Immature natural killer cell (primary cell): ENCODE data around the gene MBNL1. TPM values are rescaled to one million over a fixed set of nuclear protein-coding genes. Genes with fewer than 3 reads are reported as not detected.

Experiments used
- DNase-seq, 3 donors: peaks; one replicate each; pipeline ENCODE4 v3.0.0; 2022; ENCODE audit warnings: mixed read lengths in 1 of 3
- H3K27ac Mint-ChIP-seq, 6 donors: one replicate each; pipeline ENCODE4 v1.8.0; 2020; ENCODE audit warnings: mixed read lengths in 6 of 6, mild to moderate bottlenecking in 5 of 6, inconsistent platforms in 4 of 6, moderate library complexity in 3 of 6
- H3K27me3 Mint-ChIP-seq, 3 donors: one replicate each; pipeline ENCODE4 v1.8.0; 2020 to 2021; ENCODE audit warnings: low read depth in 3 of 3, mild to moderate bottlenecking in 3 of 3, mixed read lengths in 3 of 3, moderate library complexity in 3 of 3, inconsistent platforms in 1 of 3
- H3K36me3 Mint-ChIP-seq, 3 donors: one replicate each; pipeline ENCODE4 v1.8.0; 2020; ENCODE audit warnings: mixed read lengths in 3 of 3, inconsistent platforms in 2 of 3, mild to moderate bottlenecking in 2 of 3
- H3K4me1 Mint-ChIP-seq, 2 donors: one replicate each; pipeline ENCODE4 v1.8.0; 2020; ENCODE audit warnings: inconsistent platforms in 2 of 2, mild to moderate bottlenecking in 2 of 2, mixed read lengths in 2 of 2, moderate library complexity in 1 of 2
- H3K4me3 Mint-ChIP-seq, 5 donors: one replicate each; pipeline ENCODE4 v1.8.0; 2020; ENCODE audit warnings: mild to moderate bottlenecking in 5 of 5, mixed read lengths in 5 of 5, inconsistent platforms in 3 of 5, moderate library complexity in 3 of 5
- H3K9me3 Mint-ChIP-seq, 6 donors: one replicate each; pipeline ENCODE4 v1.8.0; 2020; ENCODE audit warnings: mild to moderate bottlenecking in 6 of 6, mixed read lengths in 6 of 6, inconsistent platforms in 4 of 6, moderate library complexity in 3 of 6
- polyA plus RNA-seq, 3 donors: library from polyadenylated mRNA; unstranded; fragments of 300-500 nt; fragmentation: Illumina TruSeq; gene quantifications; one replicate each; pipeline ENCODE4 v1.2.3, GENCODE V29; 2021

The MBNL1 gene, protein sequence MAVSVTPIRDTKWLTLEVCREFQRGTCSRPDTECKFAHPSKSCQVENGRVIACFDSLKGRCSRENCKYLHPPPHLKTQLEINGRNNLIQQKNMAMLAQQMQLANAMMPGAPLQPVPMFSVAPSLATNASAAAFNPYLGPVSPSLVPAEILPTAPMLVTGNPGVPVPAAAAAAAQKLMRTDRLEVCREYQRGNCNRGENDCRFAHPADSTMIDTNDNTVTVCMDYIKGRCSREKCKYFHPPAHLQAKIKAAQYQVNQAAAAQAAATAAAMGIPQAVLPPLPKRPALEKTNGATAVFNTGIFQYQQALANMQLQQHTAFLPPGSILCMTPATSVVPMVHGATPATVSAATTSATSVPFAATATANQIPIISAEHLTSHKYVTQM
- 100 to 1,000 TPM; 270 to 399 (median 286) TPM for polyA plus RNA-seq

GRCh38 chr3:152268555-152269055 is at the start of gene MBNL1:
TSS of gene MBNL1 (plus strand) at chr3:152268929. CDS start at chr3:152300194, 31,265 bp downstream.
- Mint-ChIP-seq H3K27me3 (peaks cover 9 to 31% (median 23%) of the 10 kb centered on the region in 3 donors), H3K27ac (peak within 1 kb of the TSS; percentile 86 to 98 (median 96)), H3K4me1 (peaks cover 67 to 82% of the 10 kb centered on the region in 2 donors), H3K9me3 (no peaks in the 10 kb centered on the region), H3K36me3 (peaks cover 6 to 11% (median 6%) of the 10 kb centered on the region in 3 donors), H3K4me3 (peak within 1 kb of the TSS; percentile 92 to 99 (median 98))
- DNase-seq = peak; percentile 84 to 86 (median 85)

DNA sequence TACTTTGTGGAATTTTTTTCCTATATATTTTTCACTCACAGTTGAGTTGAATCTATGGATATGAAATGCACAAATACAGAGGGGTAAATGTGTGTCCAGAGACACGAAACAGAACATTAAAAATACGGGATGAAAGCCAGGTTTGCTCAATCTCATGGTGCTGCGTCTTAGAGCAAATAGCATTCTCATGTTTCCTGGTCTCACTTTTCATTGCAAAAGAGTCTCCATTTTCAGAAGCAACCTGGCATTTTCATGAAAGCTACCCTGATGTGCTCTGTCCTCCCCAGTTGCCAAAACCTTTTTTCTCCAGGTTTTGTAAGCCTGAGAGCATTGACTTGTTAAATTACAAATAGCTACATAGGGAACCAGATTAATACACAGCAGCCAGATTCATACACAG is 49.5 kb upstream of the MBNL1 start:
- no peak for DNase-seq
- Mint-ChIP-seq H3K9me3 (peaks cover 0 to 3% (median 0%) of the 10 kb centered on the region in 6 donors), H3K36me3 (no peaks in the 10 kb centered on the region), H3K4me3 (no peak overlapping the region), H3K4me1 (peaks cover 19 to 20% of the 10 kb centered on the region in 2 donors), H3K27me3 (peaks cover 0 to 3% (median 0%) of the 10 kb centered on the region in 3 donors), H3K27ac (no peak overlapping the region)

DNA sequence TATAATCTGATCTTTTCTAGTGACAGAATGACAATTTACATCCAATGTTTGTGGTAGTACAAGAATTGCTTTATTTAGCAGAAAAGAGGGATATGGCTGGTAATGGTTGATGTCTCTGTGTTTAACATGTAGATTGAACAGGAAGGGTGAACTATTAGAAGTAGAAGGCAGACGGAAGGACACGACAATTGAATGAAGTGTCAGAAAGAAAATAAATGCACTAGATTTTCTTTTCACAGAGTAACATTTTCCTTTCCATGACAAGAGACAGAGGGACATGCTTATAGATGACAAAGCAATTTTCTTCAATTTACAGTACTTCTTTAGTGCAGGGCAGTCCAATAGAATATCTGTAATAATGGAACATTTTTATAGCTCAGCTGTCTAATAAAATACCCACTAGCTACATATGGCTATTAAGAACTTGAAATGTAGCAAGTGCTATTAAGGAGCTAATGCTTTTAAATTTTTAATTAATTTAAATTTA is 48.9 kb upstream of the MBNL1 start:
- no peak for DNase-seq
- H3K27ac Mint-ChIP-seq = no peak overlapping the region
- H3K4me1 Mint-ChIP-seq = peaks cover 19 to 21% of the 10 kb centered on the region in 2 donors
- peaks cover 0 to 3% (median 0%) of the 10 kb centered on the region in 3 donors for H3K27me3 Mint-ChIP-seq
- no peak overlapping the region for H3K4me3 Mint-ChIP-seq
- H3K9me3 Mint-ChIP-seq = peaks cover 0 to 3% (median 0%) of the 10 kb centered on the region in 6 donors
- H3K36me3 Mint-ChIP-seq = no peaks in the 10 kb centered on the region

DNA sequence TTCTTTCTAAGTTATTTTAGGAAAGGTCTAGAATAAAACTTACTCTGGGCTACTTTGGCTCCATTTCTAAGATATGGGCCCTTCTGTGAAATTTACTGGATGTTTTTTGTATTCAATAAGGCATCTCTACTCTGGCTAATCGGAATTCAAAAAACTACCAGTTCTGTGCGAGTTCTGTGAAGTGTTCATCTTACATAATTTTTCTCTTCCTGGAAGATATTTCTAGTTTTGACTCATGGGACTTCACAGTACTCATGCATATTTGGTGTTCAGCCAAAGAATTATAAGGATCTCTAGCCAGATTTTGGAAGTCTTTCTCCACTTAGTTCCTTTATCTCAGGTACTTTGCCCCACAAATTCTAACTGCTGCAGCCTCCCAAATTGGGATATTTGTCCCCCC is 46.4 kb upstream of the MBNL1 start:
- Mint-ChIP-seq H3K4me3 (no peak overlapping the region), H3K36me3 (no peaks in the 10 kb centered on the region), H3K27ac (no peak overlapping the region), H3K27me3 (peaks cover 0 to 2% (median 0%) of the 10 kb centered on the region in 3 donors), H3K4me1 (peaks cover 21 to 27% of the 10 kb centered on the region in 2 donors), H3K9me3 (peaks cover 0 to 3% (median 0%) of the 10 kb centered on the region in 6 donors)
- no peak for DNase-seq

DNA sequence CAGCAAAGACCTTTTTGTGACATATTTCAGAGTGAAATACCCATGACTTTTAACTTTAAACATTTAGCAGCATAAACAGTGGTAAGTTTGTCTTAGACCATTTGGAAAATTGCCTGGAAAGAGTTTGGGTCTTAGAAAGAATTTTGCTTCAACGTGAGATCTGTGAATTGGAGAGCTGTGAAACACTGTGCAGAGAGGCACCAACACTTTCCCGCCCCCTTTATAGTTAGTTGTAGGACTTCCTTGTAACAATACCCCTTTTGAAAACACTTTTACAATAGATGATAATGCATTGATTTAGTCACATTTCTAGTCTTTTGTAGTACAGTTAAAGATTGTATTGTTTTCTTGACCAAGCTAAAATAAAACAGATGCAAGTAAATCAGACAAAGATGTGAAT is 43.5 kb upstream of the MBNL1 start:
- DNase-seq = no peak
- Mint-ChIP-seq H3K4me3 (no peak overlapping the region), H3K9me3 (no peaks in the 10 kb centered on the region), H3K4me1 (peaks cover 10 to 16% of the 10 kb centered on the region in 2 donors), H3K36me3 (no peaks in the 10 kb centered on the region), H3K27me3 (peaks cover 0 to 2% (median 0%) of the 10 kb centered on the region in 3 donors), H3K27ac (no peak overlapping the region)

DNA sequence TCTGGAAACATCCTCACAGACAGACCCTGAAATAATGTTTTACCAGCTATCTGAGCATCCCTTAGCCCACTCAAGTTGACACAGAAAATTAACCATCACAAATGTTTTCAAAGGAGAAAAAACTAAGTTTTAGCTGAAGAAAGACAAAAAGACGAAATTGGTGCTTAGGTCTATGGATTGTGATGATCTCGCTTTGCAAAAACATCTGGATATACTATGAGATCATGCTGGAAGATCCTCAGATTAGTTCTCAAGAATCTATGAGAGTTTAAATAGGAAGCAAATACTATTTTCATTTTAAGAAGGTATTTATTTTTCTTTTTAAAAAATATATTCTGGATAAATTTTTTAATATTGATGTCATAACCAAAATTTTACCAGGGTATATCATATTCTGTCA is 42.6 kb upstream of the MBNL1 start:
- Mint-ChIP-seq H3K4me1 (peaks cover 16 to 23% of the 10 kb centered on the region in 2 donors), H3K4me3 (no peak overlapping the region), H3K27me3 (peaks cover 0 to 2% (median 2%) of the 10 kb centered on the region in 3 donors), H3K9me3 (no peaks in the 10 kb centered on the region), H3K36me3 (no peaks in the 10 kb centered on the region), H3K27ac (no peak overlapping the region)
- no peak for DNase-seq

DNA sequence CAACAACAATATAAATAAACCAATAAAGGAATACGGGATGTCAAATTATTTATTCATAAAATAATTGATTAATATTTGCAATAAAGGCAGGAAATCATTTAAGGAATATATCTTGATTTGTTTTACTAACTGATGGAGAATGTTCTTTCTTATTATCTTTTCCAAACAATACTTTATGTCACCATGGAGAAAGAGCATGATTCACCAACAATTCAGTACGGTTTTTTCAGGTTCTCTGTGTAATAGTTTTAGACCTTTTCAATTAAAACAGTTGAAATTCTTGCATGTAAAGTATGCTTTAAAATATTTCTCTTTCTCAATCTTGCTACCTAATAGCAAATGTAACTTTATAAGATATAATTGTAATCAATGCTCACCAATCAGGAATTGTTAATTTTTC is 41.7 kb upstream of the MBNL1 start:
- Mint-ChIP-seq H3K27ac (no peak overlapping the region), H3K4me1 (peaks cover 16 to 23% of the 10 kb centered on the region in 2 donors)

DNA sequence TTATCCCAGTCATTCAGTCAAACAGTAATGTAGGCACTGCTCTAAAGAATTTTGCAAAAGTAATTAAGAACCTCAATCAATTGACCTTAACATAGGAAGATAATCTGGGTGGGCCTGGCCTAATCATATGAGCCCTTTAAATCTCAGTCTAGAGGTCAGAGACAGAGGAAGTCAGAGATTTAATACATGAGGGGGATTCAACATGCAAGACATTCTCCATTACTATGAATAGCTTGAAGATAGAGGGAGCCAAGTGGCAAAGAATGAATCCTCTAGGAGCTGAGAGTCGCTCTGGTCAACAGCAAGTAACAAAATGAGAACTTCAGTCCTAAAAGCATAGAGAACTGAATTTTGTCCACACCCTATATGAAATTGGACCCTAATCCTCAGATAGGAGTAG is 39.0 kb upstream of the MBNL1 start:
- Mint-ChIP-seq H3K27ac (no peak overlapping the region), H3K4me1 (peaks cover 6 to 15% of the 10 kb centered on the region in 2 donors), H3K27me3 (peaks cover 2 to 3% (median 2%) of the 10 kb centered on the region in 3 donors), H3K4me3 (no peak overlapping the region), H3K36me3 (no peaks in the 10 kb centered on the region), H3K9me3 (no peaks in the 10 kb centered on the region)
- no peak for DNase-seq

More for the DNA sequence above, 41.7 kb upstream of the MBNL1 start:
- peaks cover 2 to 3% (median 2%) of the 10 kb centered on the region in 3 donors for H3K27me3 Mint-ChIP-seq
- no peak overlapping the region for H3K4me3 Mint-ChIP-seq
- H3K36me3 Mint-ChIP-seq = no peaks in the 10 kb centered on the region
- no peak for DNase-seq
- no peaks in the 10 kb centered on the region for H3K9me3 Mint-ChIP-seq

DNA sequence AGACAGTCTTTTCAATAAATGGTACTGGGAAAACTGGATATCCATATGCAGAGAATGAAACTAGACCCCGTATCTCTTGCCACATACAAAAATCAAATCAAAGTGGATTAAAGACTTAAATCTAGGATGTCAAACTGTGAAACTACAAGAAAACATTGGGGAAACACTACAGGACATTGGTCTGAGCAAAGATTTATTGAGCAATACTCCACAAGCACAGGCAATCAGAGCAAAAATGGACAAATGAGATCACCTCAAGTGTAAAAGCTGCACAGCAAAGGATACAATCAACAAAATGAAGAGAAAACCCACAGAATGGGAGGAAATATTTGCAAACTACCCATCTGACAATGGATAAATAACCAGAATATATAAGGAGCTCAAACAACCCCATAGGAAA is 38.4 kb upstream of the MBNL1 start:
- Mint-ChIP-seq H3K36me3 (no peaks in the 10 kb centered on the region), H3K4me1 (peaks cover 6 to 10% of the 10 kb centered on the region in 2 donors), H3K4me3 (no peak overlapping the region), H3K27ac (no peak overlapping the region), H3K9me3 (no peaks in the 10 kb centered on the region), H3K27me3 (peaks cover 0 to 4% (median 3%) of the 10 kb centered on the region in 3 donors)
- DNase-seq = no peak

DNA sequence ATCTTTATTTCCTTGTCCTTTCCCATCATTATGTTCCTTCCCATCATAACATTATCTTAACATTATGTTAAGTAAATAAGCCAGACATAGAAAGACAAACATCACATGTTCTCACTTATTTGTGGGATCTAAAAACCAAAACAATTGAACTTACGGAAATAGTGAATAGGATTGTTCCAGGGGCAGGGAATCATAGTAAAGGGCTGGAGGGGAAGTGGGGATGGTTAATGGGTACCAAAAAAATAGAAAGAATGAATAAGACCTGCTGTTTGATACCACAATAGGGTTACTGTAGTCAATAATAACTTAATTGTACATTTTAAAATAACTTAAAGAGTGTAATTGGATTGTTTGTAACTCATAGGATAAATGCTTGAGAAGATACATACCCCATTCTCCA is 36.7 kb upstream of the MBNL1 start:
- peaks cover 0 to 4% (median 3%) of the 10 kb centered on the region in 3 donors for H3K27me3 Mint-ChIP-seq
- no peaks in the 10 kb centered on the region for H3K9me3 Mint-ChIP-seq
- no peaks in the 10 kb centered on the region for H3K36me3 Mint-ChIP-seq
- H3K4me1 Mint-ChIP-seq = peaks cover 12 to 14% of the 10 kb centered on the region in 2 donors
- H3K4me3 Mint-ChIP-seq = no peak overlapping the region
- no peak for DNase-seq
- H3K27ac Mint-ChIP-seq = no peak overlapping the region

- Mint-ChIP-seq H3K4me1 (peaks cover 14 to 17% of the 10 kb centered on the region in 2 donors), H3K9me3 (no peaks in the 10 kb centered on the region), H3K4me3 (no peak overlapping the region), H3K27ac (no peak overlapping the region), H3K36me3 (peaks cover 0 to 3% (median 0%) of the 10 kb centered on the region in 3 donors), H3K27me3 (peaks cover 0 to 4% (median 3%) of the 10 kb centered on the region in 3 donors)
- no peak for DNase-seq
Observed at GRCh38 chr3:152232679-152233078, 36.0 kb upstream of the MBNL1 start.

- Mint-ChIP-seq H3K9me3 (no peaks in the 10 kb centered on the region), H3K4me3 (no peak overlapping the region), H3K27ac (no peak overlapping the region), H3K4me1 (peaks cover 22 to 29% of the 10 kb centered on the region in 2 donors), H3K27me3 (peaks cover 0 to 4% (median 3%) of the 10 kb centered on the region in 3 donors), H3K36me3 (peaks cover 0 to 3% (median 0%) of the 10 kb centered on the region in 3 donors)
- no peak for DNase-seq
Observed at GRCh38 chr3:152234657-152235375, 33.9 kb upstream of the MBNL1 start.

- no peak overlapping the region for H3K4me3 Mint-ChIP-seq
- H3K27me3 Mint-ChIP-seq = peaks cover 0 to 4% (median 2%) of the 10 kb centered on the region in 3 donors
- no peaks in the 10 kb centered on the region for H3K9me3 Mint-ChIP-seq
- peak overlapping the region in 1 of 6 donors; percentile 6 for H3K27ac Mint-ChIP-seq
- H3K36me3 Mint-ChIP-seq = peaks cover 0 to 3% (median 0%) of the 10 kb centered on the region in 3 donors
- H3K4me1 Mint-ChIP-seq = peaks cover 30 to 31% of the 10 kb centered on the region in 2 donors
- DNase-seq = no peak
Observed at GRCh38 chr3:152235709-152236298, 32.9 kb upstream of the MBNL1 start.
